Transverse colon (tissue), 4 donors: ENCODE results near the gene FAM83C. TPM values are rescaled to one million over a fixed set of nuclear protein-coding genes. Genes with fewer than 3 reads are reported as not detected.

Experiments
- DNase-seq: peaks from one replicate; pipeline ENCODE4 v3.0.0-alpha.2; 2019
- H3K27ac ChIP-seq, 4 donors: fragments of 200-600 bp; sonication (generic); 2 replicates each; pipeline ENCODE4 v1.5.1; 2016 to 2018; ENCODE audit warnings: inconsistent platforms in 4 of 4
- H3K27me3 ChIP-seq: fragments of 200-600 bp; sonication (generic); 2 replicates; pipeline ENCODE4 v1.5.1; 2017; ENCODE audit warnings: inconsistent platforms
- H3K36me3 ChIP-seq, 4 donors: fragments of 200-600 bp; sonication (generic); 2 replicates each; pipeline ENCODE4 v1.5.1; 2017 to 2019; ENCODE audit warnings: inconsistent platforms in 4 of 4
- H3K4me1 ChIP-seq, 4 donors: fragments of 200-600 bp; sonication (generic); 2 replicates each; pipeline ENCODE4 v1.5.1; 2017 to 2020; ENCODE audit warnings: inconsistent platforms in 4 of 4
- H3K4me3 ChIP-seq, 4 donors: fragments of 200-600 bp; sonication (generic); 1 replicate in 1 of 4; 2 replicates in 3 of 4; pipeline versions ENCODE4 v1.5.1 to v1.6.1; 2017 to 2019; ENCODE audit warnings: inconsistent platforms in 4 of 4
- H3K9me3 ChIP-seq, 2 donors: fragments of 200-600 bp; sonication (generic); 2 replicates each; pipeline ENCODE4 v1.5.1; 2017 to 2019; ENCODE audit warnings: inconsistent platforms in 2 of 2
- EP300 ChIP-seq: sonication (generic); formaldehyde crosslinking; IDR thresholded peaks from one replicate; pipeline ENCODE4 v1.6.1; 2017; ENCODE audit warnings: antibody characterized with exemption, low read depth
- POLR2A ChIP-seq: fragments of 450-650 bp; IDR thresholded peaks from one replicate; pipeline ENCODE4 v1.6.1; 2016; ENCODE audit warnings: antibody characterized with exemption, mild to moderate bottlenecking, moderate library complexity
- POLR2AphosphoS5 ChIP-seq, 3 donors: sonication (generic); formaldehyde crosslinking; IDR thresholded peaks; one replicate each; pipeline ENCODE4 v1.6.1; 2016; ENCODE audit warnings: antibody characterized with exemption in 3 of 3
- WGBS, 2 donors: methylation state at CpG; one replicate each; pipeline ENCODE4 v1.1.5; 2018; ENCODE audit warnings: low coverage in 1 of 2; 5-methylcytosine and 5-hydroxymethylcytosine counted together
- in situ Hi-C, 4 donors: fragments of 200-750 bp; cut with MboI; loops; one replicate each; pipeline versions ENCODE4 v1.15.0 to v1.15.1; 2017; ENCODE audit warnings: low sequenced_read_pairs in 3 of 4, low pct_ligation_motif_present in 1 of 4, low pct_unique_long_range_greater_than_20kb in 1 of 4
- intact Hi-C: fragments of 100-400 bp; cut with DNase I; formaldehyde crosslinking; loops from one replicate; pipeline ENCODE4 v1.15.1; 2023; ENCODE audit warnings: low total_unique reads
- total RNA-seq, 4 donors: library from RNA; depleted of rRNA; stranded (reverse); fragments of >200 nt; gene quantifications; one replicate each; pipeline ENCODE4 v1.1.0, GENCODE V29; 2016
- TF ChIP-seq, protein P1 (sequence below), 5 experiments: fragments of 200-600 bp in 3 of 5; fragments of 450-650 bp in 2 of 5; sonication (generic) in 3 of 5; IDR thresholded peaks; 1 replicate in 2 of 5; 2 replicates in 3 of 5; pipeline ENCODE4 v1.5.1; 2016 to 2017; ENCODE audit warnings: antibody characterized with exemption in 5 of 5, inconsistent platforms in 3 of 5, mild to moderate bottlenecking in 2 of 5, moderate library complexity in 1 of 5

The FAM83C gene
- total RNA-seq, 4 donors from 2014 or later = 0.14 TPM; not detected in 3

DNA sequence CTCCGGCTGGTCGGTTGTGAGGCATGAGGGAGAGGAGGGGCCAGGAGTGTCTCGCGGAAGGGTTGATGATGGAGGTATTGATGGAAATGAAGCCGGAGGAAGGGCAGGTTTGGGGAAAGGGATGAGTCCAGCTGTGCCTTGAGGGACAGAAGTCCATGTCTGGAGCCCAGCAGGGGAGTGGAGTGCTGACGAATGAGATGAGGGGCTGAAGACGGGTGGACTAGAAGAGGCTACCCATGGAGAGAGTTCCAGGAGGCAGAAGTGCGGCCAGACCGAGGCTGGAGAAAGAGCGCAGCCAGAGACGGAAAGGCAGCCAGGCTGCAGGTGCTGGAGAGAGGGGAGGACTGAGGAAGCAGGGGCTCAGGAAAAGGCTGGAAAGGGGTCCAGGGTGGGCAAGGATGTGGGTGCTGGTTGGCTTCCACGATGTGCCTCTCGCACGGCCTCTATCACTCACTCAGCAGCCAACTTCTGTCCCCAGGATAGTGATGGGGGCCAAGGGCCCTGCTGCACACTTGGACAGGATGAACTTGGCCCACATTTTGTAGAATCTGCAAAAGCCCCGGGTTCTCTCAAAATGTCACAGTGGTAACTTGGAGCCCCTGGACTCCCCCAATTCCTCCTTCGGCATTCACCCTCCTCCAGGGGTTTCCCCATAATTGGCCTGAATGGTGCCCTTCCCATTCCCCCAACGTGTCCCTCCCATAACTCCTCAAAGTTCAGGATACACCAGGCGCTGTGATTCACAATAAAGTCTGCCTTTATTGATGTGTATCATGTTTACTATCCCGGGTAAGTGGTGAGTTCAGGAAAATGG is 7.0 kb downstream of the FAM83C start:
- peak overlapping the region; percentile 87 to 90 (median 89) for H3K27ac ChIP-seq
- no peak for DNase-seq
- intact Hi-C loops (no loop called here), in situ Hi-C loops (no loop called here)
- TF ChIP-seq POLR2A (no peak), POLR2AphosphoS5 (IDR thresholded peaks at IDR 0.05) (no peak), EP300 (no peak)
- TF ChIP-seq, protein P1, sequence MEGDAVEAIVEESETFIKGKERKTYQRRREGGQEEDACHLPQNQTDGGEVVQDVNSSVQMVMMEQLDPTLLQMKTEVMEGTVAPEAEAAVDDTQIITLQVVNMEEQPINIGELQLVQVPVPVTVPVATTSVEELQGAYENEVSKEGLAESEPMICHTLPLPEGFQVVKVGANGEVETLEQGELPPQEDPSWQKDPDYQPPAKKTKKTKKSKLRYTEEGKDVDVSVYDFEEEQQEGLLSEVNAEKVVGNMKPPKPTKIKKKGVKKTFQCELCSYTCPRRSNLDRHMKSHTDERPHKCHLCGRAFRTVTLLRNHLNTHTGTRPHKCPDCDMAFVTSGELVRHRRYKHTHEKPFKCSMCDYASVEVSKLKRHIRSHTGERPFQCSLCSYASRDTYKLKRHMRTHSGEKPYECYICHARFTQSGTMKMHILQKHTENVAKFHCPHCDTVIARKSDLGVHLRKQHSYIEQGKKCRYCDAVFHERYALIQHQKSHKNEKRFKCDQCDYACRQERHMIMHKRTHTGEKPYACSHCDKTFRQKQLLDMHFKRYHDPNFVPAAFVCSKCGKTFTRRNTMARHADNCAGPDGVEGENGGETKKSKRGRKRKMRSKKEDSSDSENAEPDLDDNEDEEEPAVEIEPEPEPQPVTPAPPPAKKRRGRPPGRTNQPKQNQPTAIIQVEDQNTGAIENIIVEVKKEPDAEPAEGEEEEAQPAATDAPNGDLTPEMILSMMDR (IDR thresholded peaks at IDR 0.05) = no peak
- WGBS, 2 donors = 28 to 50% methylated on average over 15 to 19 of the region's 19 CpGs
- no peaks in the 10 kb centered on the region for H3K9me3 ChIP-seq
- peak overlapping the region; percentile 74 to 95 (median 85) for H3K4me3 ChIP-seq
- no peaks in the 10 kb centered on the region for H3K27me3 ChIP-seq
- peaks cover 10 to 32% (median 21%) of the 10 kb centered on the region in 4 donors for H3K4me1 ChIP-seq
- peaks cover 0 to 5% (median 0%) of the 10 kb centered on the region in 4 donors for H3K36me3 ChIP-seq

DNA sequence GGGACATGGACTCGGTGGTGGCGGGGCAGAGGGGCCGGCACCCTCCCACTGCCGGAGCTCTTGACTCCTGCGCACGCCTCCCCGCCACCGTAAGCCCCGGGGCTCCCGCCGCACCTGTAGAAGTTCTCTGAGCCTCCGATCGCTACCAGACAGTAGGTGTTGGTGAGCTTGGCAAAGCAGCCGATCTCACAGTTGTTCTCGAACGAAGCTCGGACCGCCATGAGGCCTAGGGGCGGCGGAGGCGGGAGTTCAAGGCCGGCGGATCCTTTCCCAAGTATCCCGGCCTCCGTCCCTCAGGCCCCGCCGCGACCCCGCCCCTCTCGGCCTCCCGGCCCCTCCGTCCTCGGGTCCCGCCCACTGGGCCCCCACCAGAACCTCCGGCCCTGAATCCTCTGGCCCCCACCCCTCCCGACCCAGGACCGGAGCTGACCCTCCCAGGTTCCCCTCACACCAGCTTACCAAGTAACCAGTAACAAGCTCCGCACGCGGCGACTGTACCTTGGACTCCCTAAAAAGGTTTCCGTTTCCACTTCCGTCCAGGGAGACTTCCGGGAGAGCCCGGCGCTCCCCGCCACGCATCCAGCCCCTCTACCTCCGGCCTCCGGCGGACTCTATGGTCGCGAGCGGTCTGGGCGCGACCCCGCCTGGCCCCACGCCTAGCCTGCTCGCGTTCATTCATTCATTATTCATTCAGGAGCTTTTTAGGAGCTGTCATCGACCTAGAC is 7.8 kb downstream of the FAM83C start, which contains the start of gene EIF6:
Gene EIF6, minus strand, starts transcription at position 506 of the 725 bp plus-strand sequence. Its CDS starts 285 bp downstream, at position 221.
- WGBS, 2 donors = 0% methylated on average over 3 to 59 of the region's 61 CpGs
- peak; percentile 89 for DNase-seq
- intact Hi-C loops = no loop called here

DNA sequence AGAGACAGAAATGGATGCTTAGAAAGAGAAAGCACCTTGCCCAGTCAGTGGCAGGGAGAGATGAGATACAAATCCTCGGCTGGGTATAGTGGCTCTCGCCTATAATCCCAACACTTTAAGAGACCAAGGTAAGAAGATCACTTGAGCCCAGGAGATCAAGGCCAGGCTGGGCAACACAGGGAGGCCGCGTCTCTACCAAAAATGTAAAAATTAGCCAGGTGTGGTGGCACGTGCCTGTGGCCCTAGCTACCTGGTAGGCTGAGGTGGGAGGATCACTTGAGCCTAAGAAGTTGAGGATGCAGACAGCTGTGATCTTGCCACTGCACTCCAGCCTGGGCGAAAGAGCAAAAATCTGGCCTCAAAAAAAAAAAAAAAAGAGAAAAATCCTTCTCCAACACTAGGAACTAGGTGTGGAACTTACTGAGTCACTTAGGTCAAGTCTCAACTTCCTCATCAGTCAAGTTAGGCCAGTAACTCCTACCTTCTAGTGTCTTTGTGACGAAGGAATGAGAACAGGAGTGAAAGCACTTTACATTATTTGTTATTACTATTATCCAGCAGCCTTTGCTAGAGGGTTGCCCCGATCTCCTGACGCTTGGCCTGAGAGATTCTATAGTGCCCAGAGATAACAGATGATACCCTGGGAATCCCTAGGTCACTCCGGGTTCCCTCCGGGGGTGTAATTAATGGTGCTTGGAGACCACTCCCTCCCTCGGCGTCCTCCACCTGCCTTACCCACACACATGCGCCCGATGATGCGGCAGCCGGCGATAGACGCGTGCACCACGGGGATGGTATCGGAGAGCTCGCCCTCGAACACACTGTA is 8.6 kb downstream of the FAM83C start:
- no peaks in the 10 kb centered on the region for H3K27me3 ChIP-seq
- intact Hi-C loops = no loop called here

More for the DNA sequence above, 7.8 kb downstream of the FAM83C start, which contains the start of gene EIF6:
- in situ Hi-C loops = no loop called here
- peaks cover 10 to 32% (median 21%) of the 10 kb centered on the region in 4 donors for H3K4me1 ChIP-seq
- H3K36me3 ChIP-seq = peaks cover 0 to 11% (median 0%) of the 10 kb centered on the region in 4 donors
- H3K9me3 ChIP-seq = no peaks in the 10 kb centered on the region
- H3K4me3 ChIP-seq = peak within 1 kb of the TSS; percentile 74 to 95 (median 85)
- TF ChIP-seq EP300 = no peak
- peak; percentile 31 to 84 (median 74) for TF ChIP-seq POLR2AphosphoS5 (IDR thresholded peaks at IDR 0.05)
- TF ChIP-seq POLR2A = peak; percentile 73
- H3K27ac ChIP-seq = peak within 1 kb of the TSS; percentile 87 to 90 (median 89)
- H3K27me3 ChIP-seq = no peaks in the 10 kb centered on the region

More for the DNA sequence above, 8.6 kb downstream of the FAM83C start:
- H3K36me3 ChIP-seq = peaks cover 0 to 19% (median 0%) of the 10 kb centered on the region in 4 donors
- WGBS, 2 donors = 14 to 25% methylated on average over 6 to 24 of the region's 24 CpGs
- H3K27ac ChIP-seq = peak overlapping the region; percentile 87 to 90 (median 89)
- peak overlapping the region; percentile 74 to 95 (median 85) for H3K4me3 ChIP-seq
- no peaks in the 10 kb centered on the region for H3K9me3 ChIP-seq
- TF ChIP-seq, protein P1 (IDR thresholded peaks at IDR 0.05) = no peak
- TF ChIP-seq POLR2AphosphoS5 (IDR thresholded peaks at IDR 0.05) (peak in 1 of 3 donors; percentile 69), POLR2A (peak; percentile 18)
- no peak for DNase-seq
- in situ Hi-C loops = no loop called here
- H3K4me1 ChIP-seq = peaks cover 10 to 32% (median 21%) of the 10 kb centered on the region in 4 donors
